Measurements from ENCODE around the gene CARD14.

Gene CARD14

GRCh38 chr17:80169107-80169506 is 723 bp upstream of the CARD14 start:
- H3K27ac ChIP-seq: no peak overlapping the region
- no peaks in the 10 kb centered on the region for H3K79me2 ChIP-seq (ENCODE audit: insufficient read depth, low read depth)
- no peak overlapping the region for H3K4me3 ChIP-seq (IDR thresholded peaks at IDR 0.05; ENCODE audit: insufficient read depth, low read depth, low read length)
- H3K4me2 ChIP-seq: no peak overlapping the region
- H4K20me1 ChIP-seq (ENCODE audit: insufficient read depth): no peaks in the 10 kb centered on the region
- TF ChIP-seq CTCF (conservative IDR thresholded peaks at IDR 0.05; ENCODE audit: low read depth, low read length): no peak
- H3K36me3 ChIP-seq (ENCODE audit: insufficient read depth): no peaks in the 10 kb centered on the region
- no peak overlapping the region for H3K9ac ChIP-seq
- peaks cover 10% of the 10 kb centered on the region; the same call in 1 of the 2 replicates for H3K27me3 ChIP-seq (ENCODE audit: insufficient read depth, low read depth)
- no peaks in the 10 kb centered on the region for H3K4me1 ChIP-seq (ENCODE audit: low read depth, poor library complexity, severe bottlenecking)
- H2AFZ ChIP-seq (ENCODE audit: low read depth): no peak overlapping the region

GRCh38 chr17:80171681-80172080 is 1.9 kb downstream of the CARD14 start:
- no peaks in the 10 kb centered on the region for H4K20me1 ChIP-seq (ENCODE audit: insufficient read depth)
- H3K4me3 ChIP-seq (IDR thresholded peaks at IDR 0.05; ENCODE audit: insufficient read depth, low read depth, low read length): no peak overlapping the region
- no peak overlapping the region for H3K4me2 ChIP-seq
- no peak overlapping the region for H3K27ac ChIP-seq
- TF ChIP-seq CTCF (conservative IDR thresholded peaks at IDR 0.05; ENCODE audit: low read depth, low read length): no peak
- H3K79me2 ChIP-seq (ENCODE audit: insufficient read depth, low read depth): no peaks in the 10 kb centered on the region
- no peaks in the 10 kb centered on the region for H3K36me3 ChIP-seq (ENCODE audit: insufficient read depth)
- no peak overlapping the region for H3K9ac ChIP-seq
- peaks cover 10% of the 10 kb centered on the region; the same call in 1 of the 2 replicates for H3K27me3 ChIP-seq (ENCODE audit: insufficient read depth, low read depth)
- no peaks in the 10 kb centered on the region for H3K4me1 ChIP-seq (ENCODE audit: low read depth, poor library complexity, severe bottlenecking)
- no peak overlapping the region for H2AFZ ChIP-seq (ENCODE audit: low read depth)

GRCh38 chr17:80173126-80173525 is 3.3 kb downstream of the CARD14 start:
- H3K27ac ChIP-seq: no peak overlapping the region
- peaks cover 10% of the 10 kb centered on the region; the same call in 1 of the 2 replicates for H3K27me3 ChIP-seq (ENCODE audit: insufficient read depth, low read depth)
- no peak overlapping the region for H3K4me2 ChIP-seq
- no peak overlapping the region for H2AFZ ChIP-seq (ENCODE audit: low read depth)
- no peaks in the 10 kb centered on the region for H3K79me2 ChIP-seq (ENCODE audit: insufficient read depth, low read depth)
- no peak overlapping the region for H3K4me3 ChIP-seq (IDR thresholded peaks at IDR 0.05; ENCODE audit: insufficient read depth, low read depth, low read length)
- H3K4me1 ChIP-seq (ENCODE audit: low read depth, poor library complexity, severe bottlenecking): no peaks in the 10 kb centered on the region
- TF ChIP-seq CTCF (conservative IDR thresholded peaks at IDR 0.05; ENCODE audit: low read depth, low read length): no peak
- H4K20me1 ChIP-seq (ENCODE audit: insufficient read depth): no peaks in the 10 kb centered on the region
- H3K9ac ChIP-seq: no peak overlapping the region
- H3K36me3 ChIP-seq (ENCODE audit: insufficient read depth): no peaks in the 10 kb centered on the region

- H3K4me1 ChIP-seq (ENCODE audit: low read depth, poor library complexity, severe bottlenecking): no peaks in the 10 kb centered on the region
- no peaks in the 10 kb centered on the region for H3K79me2 ChIP-seq (ENCODE audit: insufficient read depth, low read depth)
- H3K27me3 ChIP-seq (ENCODE audit: insufficient read depth, low read depth): peaks cover 13% of the 10 kb centered on the region; the same call in 1 of the 2 replicates
- no peak overlapping the region for H3K9ac ChIP-seq
- no peak overlapping the region for H3K27ac ChIP-seq
- H3K36me3 ChIP-seq (ENCODE audit: insufficient read depth): no peaks in the 10 kb centered on the region
- H3K4me2 ChIP-seq: no peak overlapping the region
- TF ChIP-seq CTCF (conservative IDR thresholded peaks at IDR 0.05; ENCODE audit: low read depth, low read length): no peak
- H2AFZ ChIP-seq (ENCODE audit: low read depth): no peak overlapping the region
- no peak overlapping the region for H3K4me3 ChIP-seq (IDR thresholded peaks at IDR 0.05; ENCODE audit: insufficient read depth, low read depth, low read length)
- H4K20me1 ChIP-seq (ENCODE audit: insufficient read depth): no peaks in the 10 kb centered on the region
These were observed 4.1 kb downstream of the CARD14 start for GRCh38 chr17:80173916-80174315.
